Small intestine (tissue), 7 donors: ENCODE results near the gene NEDD4L. TPM values are rescaled to one million over a fixed set of nuclear protein-coding genes. Genes with fewer than 3 reads are reported as not detected.

Experiments
- DNase-seq, 2 donors: peaks; one replicate each; pipeline versions ENCODE4 v3.0.0 to v3.0.0-alpha.2; 2013
- FAIRE-seq: peaks from 2 replicates; lab custom pipeline; 2012; peaks lifted over from hg19 to GRCh38; lab: Jason Lieb, UNC
- H3K27ac ChIP-seq, 3 donors: one replicate each; pipeline ENCODE4 v1.5.1; 2013; ENCODE audit warnings: low read length in 2 of 3, mild to moderate bottlenecking in 2 of 3, control low read depth in 1 of 3, inconsistent platforms in 1 of 3, low read depth in 1 of 3, moderate library complexity in 1 of 3
- H3K27me3 ChIP-seq, 3 donors: one replicate each; pipeline ENCODE4 v1.6.1; 2013; ENCODE audit warnings: low read length in 3 of 3, inconsistent platforms in 1 of 3; ENCODE audit not compliant: control insufficient read depth in 3 of 3, insufficient read depth in 3 of 3
- H3K36me3 ChIP-seq, 3 donors: one replicate each; pipeline ENCODE4 v1.6.1; 2013; ENCODE audit warnings: low read length in 3 of 3, inconsistent platforms in 1 of 3, low read depth in 1 of 3, mild to moderate bottlenecking in 1 of 3, moderate library complexity in 1 of 3; ENCODE audit not compliant: control insufficient read depth in 3 of 3, insufficient read depth in 2 of 3
- H3K4me1 ChIP-seq, 3 donors: one replicate each; pipeline ENCODE4 v1.6.1; 2013; ENCODE audit warnings: low read length in 2 of 3, inconsistent platforms in 1 of 3, low read depth in 1 of 3, mild to moderate bottlenecking in 1 of 3, moderate library complexity in 1 of 3; ENCODE audit not compliant: control insufficient read depth in 3 of 3, insufficient read depth in 2 of 3
- H3K4me3 ChIP-seq, 3 donors: one replicate each; pipeline ENCODE4 v1.5.1; 2013; ENCODE audit warnings: low read length in 3 of 3, control low read depth in 1 of 3, inconsistent platforms in 1 of 3, low read depth in 1 of 3, mild to moderate bottlenecking in 1 of 3, moderate library complexity in 1 of 3
- H3K9me3 ChIP-seq, 2 donors: one replicate each; pipeline ENCODE4 v1.6.1; 2013; ENCODE audit warnings: low read depth in 1 of 2, low read length in 1 of 2; ENCODE audit not compliant: control insufficient read depth in 2 of 2, insufficient read depth in 1 of 2
- WGBS, 3 donors: extraction: QIAGEN DNeasy Blood & Tissue Kit; methylation state at CpG; one replicate each; pipeline ENCODE4 v1.1.7; 2013; 5-methylcytosine and 5-hydroxymethylcytosine counted together
- polyA plus RNA-seq, 4 donors: library from polyadenylated mRNA; stranded (reverse) in 3 of 4; unstranded in 1 of 4; fragments of 200-250 nt in 3 of 4; fragments of 120-200 nt in 1 of 4; gene quantifications; one replicate each; pipeline versions ENCODE4 v1.2.1 to v1.2.3, GENCODE V29; 2013
- donor health status: healthy with polysubstance abuse.
- donor health status: control.
- donor health status: control.
- donor health status: Bipolar disorder and iron deficiency.
- donor health status: healthy.

NEDD4L gene
- polyA plus RNA-seq, 4 donors: 36.5 to 113 (median 96.2) TPM

- WGBS, 3 donors: 23 to 51% (median 43%) methylated on average over 3 of the region's 3 CpGs
- Histone ChIP-seq H3K4me3 (no peak overlapping the region), H3K27me3 (no peaks in the 10 kb centered on the region), H3K4me1 (peaks cover 0 to 26% (median 0%) of the 10 kb centered on the region in 3 donors), H3K9me3 (no peaks in the 10 kb centered on the region), H3K36me3 (peaks cover 0 to 7% (median 0%) of the 10 kb centered on the region in 3 donors), H3K27ac (peak overlapping the region in 2 of 3 donors; percentile 55 to 76)
- FAIRE-seq (no peak), DNase-seq (peak; percentile 62 to 72)
Measured at GRCh38 chr18:58216071-58216481, 172.1 kb downstream of the NEDD4L start.

GRCh38 chr18:58217052-58217451 lies 173.0 kb downstream of the NEDD4L start:
- H3K4me3 ChIP-seq: no peak overlapping the region
- no peak for DNase-seq
- H3K36me3 ChIP-seq: peaks cover 0 to 7% (median 0%) of the 10 kb centered on the region in 3 donors
- no peak overlapping the region for H3K27ac ChIP-seq
- no peak for FAIRE-seq
- 69 to 79% (median 72%) methylated on average over 3 of the region's 3 CpGs for WGBS, 3 donors
- H3K9me3 ChIP-seq: no peaks in the 10 kb centered on the region
- no peaks in the 10 kb centered on the region for H3K27me3 ChIP-seq
- H3K4me1 ChIP-seq: peaks cover 0 to 21% (median 0%) of the 10 kb centered on the region in 3 donors

GRCh38 chr18:58218117-58218516 lies 174.1 kb downstream of the NEDD4L start:
- FAIRE-seq (no peak), DNase-seq (no peak)
- Histone ChIP-seq H3K4me1 (peaks cover 0 to 17% (median 2%) of the 10 kb centered on the region in 3 donors), H3K9me3 (no peaks in the 10 kb centered on the region), H3K27ac (no peak overlapping the region), H3K36me3 (peaks cover 0 to 7% (median 0%) of the 10 kb centered on the region in 3 donors), H3K4me3 (no peak overlapping the region), H3K27me3 (no peaks in the 10 kb centered on the region)
- WGBS, 3 donors: 56 to 78% (median 67%) methylated on average over 1 of the region's 1 CpG

GRCh38 chr18:58221060-58221725 lies 177.2 kb downstream of the NEDD4L start:
- H3K36me3 ChIP-seq: peaks cover 0 to 7% (median 0%) of the 10 kb centered on the region in 3 donors
- 39 to 76% (median 43%) methylated on average over 12 of the region's 12 CpGs for WGBS, 3 donors
- H3K27ac ChIP-seq: peak overlapping the region; percentile 84 to 95 (median 85)
- H3K27me3 ChIP-seq: no peaks in the 10 kb centered on the region
- FAIRE-seq: no peak
- peak overlapping the region in 2 of 3 donors; percentile 55 for H3K4me3 ChIP-seq
- no peaks in the 10 kb centered on the region for H3K9me3 ChIP-seq
- peaks cover 2 to 33% (median 13%) of the 10 kb centered on the region in 3 donors for H3K4me1 ChIP-seq
- DNase-seq: peak; percentile 89 to 92

GRCh38 chr18:58222432-58223125 lies 178.6 kb downstream of the NEDD4L start:
- Histone ChIP-seq H3K4me3 (peak overlapping the region in 2 of 3 donors; percentile 55), H3K36me3 (peaks cover 0 to 14% (median 0%) of the 10 kb centered on the region in 3 donors), H3K27me3 (no peaks in the 10 kb centered on the region), H3K27ac (peak overlapping the region; percentile 42 to 95 (median 53)), H3K4me1 (peaks cover 2 to 37% (median 13%) of the 10 kb centered on the region in 3 donors), H3K9me3 (no peaks in the 10 kb centered on the region)
- DNase-seq: peak in 1 of 2 donors; percentile 61
- WGBS, 3 donors: 13 to 46% (median 45%) methylated on average over 3 of the region's 3 CpGs
- no peak for FAIRE-seq

GRCh38 chr18:58223717-58224424 lies 179.8 kb downstream of the NEDD4L start:
- H3K36me3 ChIP-seq: peaks cover 0 to 24% (median 0%) of the 10 kb centered on the region in 3 donors
- 47 to 63% (median 60%) methylated on average over 15 of the region's 15 CpGs for WGBS, 3 donors
- no peaks in the 10 kb centered on the region for H3K9me3 ChIP-seq
- FAIRE-seq (no peak), DNase-seq (peak; percentile 86 to 91)
- H3K27ac ChIP-seq: peak overlapping the region; percentile 90 to 95 (median 92)
- H3K4me1 ChIP-seq: peaks cover 2 to 45% (median 13%) of the 10 kb centered on the region in 3 donors
- peak overlapping the region in 2 of 3 donors; percentile 40 to 55 for H3K4me3 ChIP-seq
- no peaks in the 10 kb centered on the region for H3K27me3 ChIP-seq

GRCh38 chr18:58224425-58224750 lies 180.4 kb downstream of the NEDD4L start:
- Histone ChIP-seq H3K9me3 (no peaks in the 10 kb centered on the region), H3K36me3 (peaks cover 0 to 24% (median 0%) of the 10 kb centered on the region in 3 donors), H3K27ac (peak overlapping the region; percentile 69 to 95 (median 92)), H3K4me1 (peaks cover 4 to 46% (median 13%) of the 10 kb centered on the region in 3 donors), H3K4me3 (peak overlapping the region in 2 of 3 donors; percentile 6 to 20), H3K27me3 (no peaks in the 10 kb centered on the region)
- WGBS, 3 donors: 31 to 59% (median 42%) methylated on average over 2 of the region's 2 CpGs
- FAIRE-seq (no peak), DNase-seq (no peak)

- no peaks in the 10 kb centered on the region for H3K27me3 ChIP-seq
- H3K4me1 ChIP-seq: peaks cover 4 to 46% (median 13%) of the 10 kb centered on the region in 3 donors
- H3K36me3 ChIP-seq: peaks cover 0 to 24% (median 0%) of the 10 kb centered on the region in 3 donors
- no peaks in the 10 kb centered on the region for H3K9me3 ChIP-seq
- 86 to 91% (median 87%) methylated on average over 6 of the region's 6 CpGs for WGBS, 3 donors
- no peak overlapping the region for H3K4me3 ChIP-seq
- H3K27ac ChIP-seq: peak overlapping the region in 1 of 3 donors; percentile 95
- no peak for DNase-seq
- FAIRE-seq: no peak
Measured at GRCh38 chr18:58225101-58225500, 181.1 kb downstream of the NEDD4L start.
